ENCODE data around the gene PAQR5. TPM values are rescaled to one million over a fixed set of nuclear protein-coding genes. Genes with fewer than 3 reads are reported as not detected.

The PAQR5 gene
- total and polyA plus RNA-seq, 4 donors = 0.19 to 1.1 (median 0.53) TPM

DNA sequence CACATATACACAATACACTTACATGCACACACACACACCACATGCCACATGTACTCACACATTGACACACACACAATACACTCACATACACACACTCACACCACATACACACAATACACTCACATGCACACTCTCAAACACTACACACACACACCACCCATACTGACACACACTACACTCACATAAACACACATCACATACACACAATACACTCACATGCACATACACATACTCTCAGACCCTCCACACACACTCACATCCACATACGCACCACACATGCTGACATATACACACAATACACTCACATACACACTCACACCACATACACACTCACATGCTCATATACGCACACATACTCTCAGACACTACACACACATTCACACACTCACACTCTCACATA is 87.1 kb downstream of the PAQR5 start:
- no peak for DNase-seq (ENCODE audit: low spot score)
- no peaks in the 10 kb centered on the region for H3K4me1 ChIP-seq (ENCODE audit: control insufficient read depth in 4 of 4, insufficient read depth in 4 of 4, low read length in 3 of 4)
- 96% methylated on average over 2 of the region's 2 CpGs for WGBS

GRCh38 chr15:69386284-69386683 is 87.6 kb downstream of the PAQR5 start:
- Histone ChIP-seq H3K27me3 (ENCODE audit: control insufficient read depth in 4 of 4, insufficient read depth in 4 of 4, low read length in 3 of 4) (no peaks in the 10 kb centered on the region), H3K9ac (ENCODE audit: low read depth in 1 of 2, low read length in 2 of 2) (no peak overlapping the region), H3K4me1 (ENCODE audit: control insufficient read depth in 4 of 4, insufficient read depth in 4 of 4, low read length in 3 of 4) (no peaks in the 10 kb centered on the region), H3K27ac (ENCODE audit: low read depth in 1 of 2, low read length in 2 of 2) (no peak overlapping the region), H3K4me3 (ENCODE audit: low read depth in 1 of 3, low read length in 3 of 3) (no peak overlapping the region), H3K36me3 (ENCODE audit: control insufficient read depth in 4 of 4, insufficient read depth in 3 of 4, low read depth in 1 of 4, low read length in 3 of 4) (no peaks in the 10 kb centered on the region), H3K9me3 (ENCODE audit: control insufficient read depth in 4 of 4, low read length in 3 of 4) (no peaks in the 10 kb centered on the region)
- WGBS = 87% methylated on average over 7 of the region's 7 CpGs
- DNase-seq (ENCODE audit: low spot score) = no peak
- TF ChIP-seq GABPA (IDR thresholded peaks at IDR 0.05 in 1 of 2, conservative IDR thresholded peaks at IDR 0.05 in 1 of 2) (no peak), HNF4A (conservative IDR thresholded peaks at IDR 0.05) (no peak), EGR1 (IDR thresholded peaks at IDR 0.05; ENCODE audit: low read depth in 2 of 2) (no peak), TAF1 (conservative IDR thresholded peaks at IDR 0.05) (no peak), SP1 (IDR thresholded peaks at IDR 0.05) (no peak), FOXA2 (IDR thresholded peaks at IDR 0.05) (no peak), HNF4G (IDR thresholded peaks at IDR 0.05) (no peak), FOXA1 (IDR thresholded peaks at IDR 0.05) (no peak), JUND (IDR thresholded peaks at IDR 0.05) (no peak), RAD21 (IDR thresholded peaks at IDR 0.05) (no peak), NR2F2 (IDR thresholded peaks at IDR 0.05) (no peak), YY1 (IDR thresholded peaks at IDR 0.05) (no peak), CTCF (IDR thresholded peaks at IDR 0.05; ENCODE audit: low read depth, low read length, missing input control) (no peak)
- TF ChIP-seq, protein P1, sequence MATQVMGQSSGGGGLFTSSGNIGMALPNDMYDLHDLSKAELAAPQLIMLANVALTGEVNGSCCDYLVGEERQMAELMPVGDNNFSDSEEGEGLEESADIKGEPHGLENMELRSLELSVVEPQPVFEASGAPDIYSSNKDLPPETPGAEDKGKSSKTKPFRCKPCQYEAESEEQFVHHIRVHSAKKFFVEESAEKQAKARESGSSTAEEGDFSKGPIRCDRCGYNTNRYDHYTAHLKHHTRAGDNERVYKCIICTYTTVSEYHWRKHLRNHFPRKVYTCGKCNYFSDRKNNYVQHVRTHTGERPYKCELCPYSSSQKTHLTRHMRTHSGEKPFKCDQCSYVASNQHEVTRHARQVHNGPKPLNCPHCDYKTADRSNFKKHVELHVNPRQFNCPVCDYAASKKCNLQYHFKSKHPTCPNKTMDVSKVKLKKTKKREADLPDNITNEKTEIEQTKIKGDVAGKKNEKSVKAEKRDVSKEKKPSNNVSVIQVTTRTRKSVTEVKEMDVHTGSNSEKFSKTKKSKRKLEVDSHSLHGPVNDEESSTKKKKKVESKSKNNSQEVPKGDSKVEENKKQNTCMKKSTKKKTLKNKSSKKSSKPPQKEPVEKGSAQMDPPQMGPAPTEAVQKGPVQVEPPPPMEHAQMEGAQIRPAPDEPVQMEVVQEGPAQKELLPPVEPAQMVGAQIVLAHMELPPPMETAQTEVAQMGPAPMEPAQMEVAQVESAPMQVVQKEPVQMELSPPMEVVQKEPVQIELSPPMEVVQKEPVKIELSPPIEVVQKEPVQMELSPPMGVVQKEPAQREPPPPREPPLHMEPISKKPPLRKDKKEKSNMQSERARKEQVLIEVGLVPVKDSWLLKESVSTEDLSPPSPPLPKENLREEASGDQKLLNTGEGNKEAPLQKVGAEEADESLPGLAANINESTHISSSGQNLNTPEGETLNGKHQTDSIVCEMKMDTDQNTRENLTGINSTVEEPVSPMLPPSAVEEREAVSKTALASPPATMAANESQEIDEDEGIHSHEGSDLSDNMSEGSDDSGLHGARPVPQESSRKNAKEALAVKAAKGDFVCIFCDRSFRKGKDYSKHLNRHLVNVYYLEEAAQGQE (IDR thresholded peaks at IDR 0.05) = no peak
- TF ChIP-seq, protein P2, sequence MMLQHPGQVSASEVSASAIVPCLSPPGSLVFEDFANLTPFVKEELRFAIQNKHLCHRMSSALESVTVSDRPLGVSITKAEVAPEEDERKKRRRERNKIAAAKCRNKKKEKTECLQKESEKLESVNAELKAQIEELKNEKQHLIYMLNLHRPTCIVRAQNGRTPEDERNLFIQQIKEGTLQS (IDR thresholded peaks at IDR 0.05) = no peak
- TF ChIP-seq, protein P3, sequence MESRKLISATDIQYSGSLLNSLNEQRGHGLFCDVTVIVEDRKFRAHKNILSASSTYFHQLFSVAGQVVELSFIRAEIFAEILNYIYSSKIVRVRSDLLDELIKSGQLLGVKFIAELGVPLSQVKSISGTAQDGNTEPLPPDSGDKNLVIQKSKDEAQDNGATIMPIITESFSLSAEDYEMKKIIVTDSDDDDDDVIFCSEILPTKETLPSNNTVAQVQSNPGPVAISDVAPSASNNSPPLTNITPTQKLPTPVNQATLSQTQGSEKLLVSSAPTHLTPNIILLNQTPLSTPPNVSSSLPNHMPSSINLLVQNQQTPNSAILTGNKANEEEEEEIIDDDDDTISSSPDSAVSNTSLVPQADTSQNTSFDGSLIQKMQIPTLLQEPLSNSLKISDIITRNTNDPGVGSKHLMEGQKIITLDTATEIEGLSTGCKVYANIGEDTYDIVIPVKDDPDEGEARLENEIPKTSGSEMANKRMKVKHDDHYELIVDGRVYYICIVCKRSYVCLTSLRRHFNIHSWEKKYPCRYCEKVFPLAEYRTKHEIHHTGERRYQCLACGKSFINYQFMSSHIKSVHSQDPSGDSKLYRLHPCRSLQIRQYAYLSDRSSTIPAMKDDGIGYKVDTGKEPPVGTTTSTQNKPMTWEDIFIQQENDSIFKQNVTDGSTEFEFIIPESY (IDR thresholded peaks at IDR 0.05) = no peak
- TF ChIP-seq, protein P4, sequence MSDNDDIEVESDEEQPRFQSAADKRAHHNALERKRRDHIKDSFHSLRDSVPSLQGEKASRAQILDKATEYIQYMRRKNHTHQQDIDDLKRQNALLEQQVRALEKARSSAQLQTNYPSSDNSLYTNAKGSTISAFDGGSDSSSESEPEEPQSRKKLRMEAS (IDR thresholded peaks at IDR 0.05) = no peak

More for the DNA sequence above, 87.1 kb downstream of the PAQR5 start:
- H3K27ac ChIP-seq (ENCODE audit: low read depth in 1 of 2, low read length in 2 of 2) = no peak overlapping the region
- no peaks in the 10 kb centered on the region for H3K27me3 ChIP-seq (ENCODE audit: control insufficient read depth in 4 of 4, insufficient read depth in 4 of 4, low read length in 3 of 4)
- H3K9ac ChIP-seq (ENCODE audit: low read depth in 1 of 2, low read length in 2 of 2) = no peak overlapping the region
- no peak overlapping the region for H3K4me3 ChIP-seq (ENCODE audit: low read depth in 1 of 3, low read length in 3 of 3)
- no peak for TF ChIP-seq RAD21 (IDR thresholded peaks at IDR 0.05)
- no peaks in the 10 kb centered on the region for H3K36me3 ChIP-seq (ENCODE audit: control insufficient read depth in 4 of 4, insufficient read depth in 3 of 4, low read depth in 1 of 4, low read length in 3 of 4)
- no peaks in the 10 kb centered on the region for H3K9me3 ChIP-seq (ENCODE audit: control insufficient read depth in 4 of 4, low read length in 3 of 4)

Measured in liver (tissue), 9 donors.